ENCODE data around the gene SIM2. TPM values are rescaled to one million over a fixed set of nuclear protein-coding genes. Genes with fewer than 3 reads are reported as not detected.

The SIM2 gene
- total RNA-seq, 1 donor from 2014 or later = not detected

- no peak for TF ChIP-seq POLR2AphosphoS5 (IDR thresholded peaks at IDR 0.05; ENCODE audit: insufficient read depth in 1 of 2, low read depth in 1 of 2)
- TF ChIP-seq POLR2A (IDR thresholded peaks at IDR 0.05) = no peak
- TF ChIP-seq CTCF (IDR thresholded peaks at IDR 0.05) = no peak
- no peak for DNase-seq (ENCODE audit: extremely low spot score in 2 of 2)
- no peaks in the 10 kb centered on the region for H3K9me3 ChIP-seq
- intact Hi-C loops (cut with DNase I) = no loop called here
- peaks cover 22% of the 10 kb centered on the region for H3K27me3 ChIP-seq
- no peak overlapping the region for H3K4me3 ChIP-seq
- H3K4me1 ChIP-seq = peaks cover 20% of the 10 kb centered on the region
- no peak overlapping the region for H3K27ac ChIP-seq
- no peaks in the 10 kb centered on the region for H3K36me3 ChIP-seq
Observed at GRCh38 chr21:36710729-36711048, 11.8 kb downstream of the SIM2 start.

GRCh38 chr21:36713746-36714145 lies 14.8 kb downstream of the SIM2 start:
- intact Hi-C loops (cut with DNase I) = no loop called here
- H3K4me3 ChIP-seq = no peak overlapping the region
- TF ChIP-seq CTCF (IDR thresholded peaks at IDR 0.05) (no peak), POLR2A (IDR thresholded peaks at IDR 0.05) (no peak), POLR2AphosphoS5 (IDR thresholded peaks at IDR 0.05; ENCODE audit: insufficient read depth in 1 of 2, low read depth in 1 of 2) (no peak)
- H3K36me3 ChIP-seq = no peaks in the 10 kb centered on the region
- H3K9me3 ChIP-seq = no peaks in the 10 kb centered on the region
- H3K27ac ChIP-seq = no peak overlapping the region
- H3K4me1 ChIP-seq = peaks cover 7% of the 10 kb centered on the region
- H3K27me3 ChIP-seq = peaks cover 11% of the 10 kb centered on the region
- DNase-seq (ENCODE audit: extremely low spot score in 2 of 2) = no peak

- no peak for DNase-seq (ENCODE audit: extremely low spot score in 2 of 2)
- Histone ChIP-seq H3K9me3 (no peaks in the 10 kb centered on the region), H3K4me3 (no peak overlapping the region), H3K27me3 (peaks cover 5% of the 10 kb centered on the region), H3K4me1 (no peaks in the 10 kb centered on the region), H3K36me3 (no peaks in the 10 kb centered on the region), H3K27ac (no peak overlapping the region)
- intact Hi-C loops (cut with DNase I) = no loop called here
- TF ChIP-seq POLR2A (IDR thresholded peaks at IDR 0.05) (no peak), CTCF (IDR thresholded peaks at IDR 0.05) (no peak), POLR2AphosphoS5 (IDR thresholded peaks at IDR 0.05; ENCODE audit: insufficient read depth in 1 of 2, low read depth in 1 of 2) (no peak)
Observed at GRCh38 chr21:36716387-36716786, 17.5 kb downstream of the SIM2 start.

GRCh38 chr21:36716836-36717235 lies 17.9 kb downstream of the SIM2 start:
- no peak for DNase-seq (ENCODE audit: extremely low spot score in 2 of 2)
- TF ChIP-seq POLR2AphosphoS5 (IDR thresholded peaks at IDR 0.05; ENCODE audit: insufficient read depth in 1 of 2, low read depth in 1 of 2) (no peak), CTCF (IDR thresholded peaks at IDR 0.05) (no peak), POLR2A (IDR thresholded peaks at IDR 0.05) (no peak)
- H3K27ac ChIP-seq = no peak overlapping the region

GRCh38 chr21:36717976-36718375 lies 19.1 kb downstream of the SIM2 start:
- no peak overlapping the region for H3K4me3 ChIP-seq
- H3K9me3 ChIP-seq = no peaks in the 10 kb centered on the region
- no peaks in the 10 kb centered on the region for H3K36me3 ChIP-seq
- TF ChIP-seq POLR2AphosphoS5 (IDR thresholded peaks at IDR 0.05; ENCODE audit: insufficient read depth in 1 of 2, low read depth in 1 of 2) = no peak
- no peak for TF ChIP-seq POLR2A (IDR thresholded peaks at IDR 0.05)
- no peak for TF ChIP-seq CTCF (IDR thresholded peaks at IDR 0.05)
- no peak for DNase-seq (ENCODE audit: extremely low spot score in 2 of 2)
- intact Hi-C loops (cut with DNase I) = no loop called here
- no peaks in the 10 kb centered on the region for H3K4me1 ChIP-seq
- H3K27me3 ChIP-seq = no peaks in the 10 kb centered on the region
- H3K27ac ChIP-seq = no peak overlapping the region

More at GRCh38 chr21:36716836-36717235, 17.9 kb downstream of the SIM2 start:
- intact Hi-C loops (cut with DNase I) = no loop called here
- Histone ChIP-seq H3K36me3 (no peaks in the 10 kb centered on the region), H3K9me3 (no peaks in the 10 kb centered on the region), H3K4me3 (no peak overlapping the region), H3K27me3 (peaks cover 5% of the 10 kb centered on the region), H3K4me1 (no peaks in the 10 kb centered on the region)
